ENCODE results near the gene DNAH11. TPM values are rescaled to one million over a fixed set of nuclear protein-coding genes. Genes with fewer than 3 reads are reported as not detected.
A peak's percentile ranks its signal among the peaks of the same experiment; 100 is the strongest.
"Not testable (repeated sequence)": the region's sequence is repeated elsewhere in the genome, so short reads cannot be mapped to it uniquely, and the experiment has no call there.

The DNAH11 gene
- total and polyA plus RNA-seq, 4 donors, result 7.5 to 16.8 (median 7.7) TPM

DNA sequence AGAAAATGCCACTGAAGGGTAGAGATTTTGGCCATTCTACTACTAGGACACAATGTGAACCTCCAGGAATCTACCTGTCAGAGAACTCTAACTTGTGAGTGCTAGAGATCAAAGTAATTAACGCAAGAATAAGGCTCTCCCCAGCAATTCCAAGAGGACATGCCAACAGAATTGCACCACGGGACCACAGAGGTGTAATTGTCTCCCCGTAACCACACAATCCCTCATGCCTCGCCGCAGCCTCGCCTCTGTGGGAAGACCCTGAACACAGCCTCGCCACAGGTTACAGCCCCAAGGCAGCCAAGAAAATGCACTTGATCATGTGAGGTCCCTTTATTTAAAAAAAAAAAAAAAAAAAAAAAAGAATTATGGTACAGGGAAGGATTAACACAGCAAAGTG is 373.3 kb downstream of the DNAH11 start:
- no peak for DNase-seq (ENCODE audit: low read depth in 4 of 6, low spot score in 6 of 6)
- H3K4me1 ChIP-seq (ENCODE audit: control insufficient read depth, insufficient read depth, low read length), result peaks cover 7% of the 10 kb centered on the region
- peaks cover 6% of the 10 kb centered on the region for H3K36me3 ChIP-seq (ENCODE audit: control insufficient read depth, insufficient read depth, low read length)
- H3K4me3 ChIP-seq (ENCODE audit: low read depth, low read length), result no peak overlapping the region
- no peaks in the 10 kb centered on the region for H3K9me3 ChIP-seq (ENCODE audit: control insufficient read depth, insufficient read depth, low read length)
- no peak overlapping the region for H3K27ac ChIP-seq (ENCODE audit: low read depth, low read length)
- 73% methylated on average over 6 of the region's 7 CpGs for WGBS (ENCODE audit: insufficient coverage)
- H3K27me3 ChIP-seq (ENCODE audit: control insufficient read depth, insufficient read depth, low read length), result no peaks in the 10 kb centered on the region

DNA sequence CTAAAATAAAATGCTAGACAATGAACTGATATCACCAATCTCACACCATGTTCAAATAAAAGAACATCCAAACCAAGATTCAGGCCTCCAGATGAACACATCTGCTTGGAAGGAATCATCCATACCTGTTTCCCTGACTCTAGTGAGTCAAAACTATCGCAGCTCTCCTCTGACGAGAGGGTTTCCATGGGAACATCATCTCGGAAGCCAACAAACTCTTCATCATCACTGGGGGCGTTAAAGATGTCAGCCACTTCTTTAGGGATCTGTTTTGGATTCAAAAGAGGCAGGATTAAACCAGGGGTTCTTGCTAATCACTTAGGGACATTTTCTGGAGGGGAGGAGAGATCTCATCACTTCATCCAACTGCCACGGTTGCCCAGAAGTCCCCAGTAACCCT is 373.8 kb downstream of the DNAH11 start:
- WGBS (ENCODE audit: insufficient coverage), result no CpG with 5 or more reads among the region's 5 CpGs
- Histone ChIP-seq H3K27ac (ENCODE audit: low read depth, low read length) (no peak overlapping the region), H3K4me3 (ENCODE audit: low read depth, low read length) (no peak overlapping the region), H3K4me1 (ENCODE audit: control insufficient read depth, insufficient read depth, low read length) (peaks cover 7% of the 10 kb centered on the region), H3K27me3 (ENCODE audit: control insufficient read depth, insufficient read depth, low read length) (no peaks in the 10 kb centered on the region), H3K36me3 (ENCODE audit: control insufficient read depth, insufficient read depth, low read length) (peaks cover 6% of the 10 kb centered on the region), H3K9me3 (ENCODE audit: control insufficient read depth, insufficient read depth, low read length) (no peaks in the 10 kb centered on the region)
- peak in 1 of 6 donors; percentile 38 for DNase-seq (ENCODE audit: low read depth in 4 of 6, low spot score in 6 of 6)

DNA sequence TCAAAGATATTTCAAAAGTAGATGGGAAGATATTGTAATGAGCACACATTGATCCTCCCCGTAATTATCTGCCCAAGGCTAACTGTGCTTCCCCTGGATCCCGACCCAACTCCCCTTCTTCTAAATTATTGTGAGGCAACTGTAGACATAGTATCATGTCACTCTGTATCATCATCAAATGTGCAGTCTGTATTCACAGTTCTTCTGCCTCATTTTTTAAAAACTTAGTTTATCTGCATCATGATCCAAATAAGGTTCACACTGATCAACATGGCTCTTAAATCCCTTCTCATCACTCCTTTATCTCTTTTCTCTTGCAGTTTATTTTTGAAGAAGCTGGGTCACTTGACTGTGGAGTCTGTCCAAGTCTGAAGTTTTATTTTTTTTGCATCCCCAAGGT is 375.4 kb downstream of the DNAH11 start:
- Histone ChIP-seq H3K4me3 (ENCODE audit: low read depth, low read length) (no peak overlapping the region), H3K36me3 (ENCODE audit: control insufficient read depth, insufficient read depth, low read length) (peaks cover 2% of the 10 kb centered on the region), H3K4me1 (ENCODE audit: control insufficient read depth, insufficient read depth, low read length) (peaks cover 3% of the 10 kb centered on the region), H3K9me3 (ENCODE audit: control insufficient read depth, insufficient read depth, low read length) (no peaks in the 10 kb centered on the region), H3K27ac (ENCODE audit: low read depth, low read length) (no peak overlapping the region), H3K27me3 (ENCODE audit: control insufficient read depth, insufficient read depth, low read length) (no peaks in the 10 kb centered on the region)
- 80% methylated on average over 1 of the region's 2 CpGs for WGBS (ENCODE audit: insufficient coverage)
- DNase-seq (ENCODE audit: low read depth in 4 of 6, low spot score in 6 of 6), result no peak

DNA sequence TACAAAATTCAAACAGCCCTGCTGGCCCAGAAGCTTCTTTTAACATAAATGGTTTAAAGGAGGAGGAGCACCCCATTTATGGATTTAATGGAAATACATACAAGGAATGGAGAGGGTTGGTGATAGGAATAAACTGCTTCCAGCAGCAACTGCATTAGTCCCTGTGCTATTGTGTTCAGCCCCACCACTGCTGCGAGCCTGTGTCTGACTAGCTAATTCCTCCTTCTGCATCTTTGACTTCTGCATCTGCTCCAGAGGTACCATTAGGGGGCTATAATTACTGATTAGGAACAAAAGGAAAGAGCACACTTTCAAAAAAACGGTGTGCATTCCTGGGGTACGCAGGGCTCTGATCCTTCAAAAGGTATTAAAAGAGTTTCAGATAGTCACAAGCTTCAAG is 378.1 kb downstream of the DNAH11 start:
- Histone ChIP-seq H3K4me1 (ENCODE audit: control insufficient read depth, insufficient read depth, low read length) (no peaks in the 10 kb centered on the region), H3K9me3 (ENCODE audit: control insufficient read depth, insufficient read depth, low read length) (no peaks in the 10 kb centered on the region), H3K36me3 (ENCODE audit: control insufficient read depth, insufficient read depth, low read length) (no peaks in the 10 kb centered on the region), H3K4me3 (ENCODE audit: low read depth, low read length) (no peak overlapping the region), H3K27me3 (ENCODE audit: control insufficient read depth, insufficient read depth, low read length) (no peaks in the 10 kb centered on the region), H3K27ac (ENCODE audit: low read depth, low read length) (no peak overlapping the region)
- DNase-seq (ENCODE audit: low read depth in 4 of 6, low spot score in 6 of 6), result peak in 1 of 6 donors; percentile 69
- WGBS (ENCODE audit: insufficient coverage), result no CpG with 5 or more reads among the region's 3 CpGs

DNA sequence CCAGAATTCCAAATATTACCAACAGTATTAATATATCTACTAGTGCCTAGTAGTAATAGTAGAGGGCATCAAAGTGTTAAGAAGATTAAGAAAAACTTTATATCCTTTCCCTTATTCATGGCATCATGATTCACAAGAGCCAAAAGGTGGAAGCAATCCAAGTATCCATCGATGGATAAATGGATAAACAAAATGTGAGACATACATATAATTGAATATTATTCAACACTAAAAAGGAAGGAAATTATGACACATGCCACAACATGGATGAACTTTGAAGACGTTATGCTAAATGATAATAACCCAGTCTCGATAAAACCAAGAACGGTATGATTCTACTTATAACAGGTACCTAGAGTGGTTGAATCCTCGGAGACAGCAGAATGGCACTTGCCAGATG is 379.8 kb downstream of the DNAH11 start:
- 100% methylated on average over 2 of the region's 5 CpGs for WGBS (ENCODE audit: insufficient coverage)
- Histone ChIP-seq H3K9me3 (ENCODE audit: control insufficient read depth, insufficient read depth, low read length) (no peaks in the 10 kb centered on the region), H3K27me3 (ENCODE audit: control insufficient read depth, insufficient read depth, low read length) (no peaks in the 10 kb centered on the region), H3K4me3 (ENCODE audit: low read depth, low read length) (no peak overlapping the region), H3K4me1 (ENCODE audit: control insufficient read depth, insufficient read depth, low read length) (no peaks in the 10 kb centered on the region), H3K36me3 (ENCODE audit: control insufficient read depth, insufficient read depth, low read length) (no peaks in the 10 kb centered on the region), H3K27ac (ENCODE audit: low read depth, low read length) (no peak overlapping the region)
- no peak for DNase-seq (ENCODE audit: low read depth in 4 of 6, low spot score in 6 of 6)

DNA sequence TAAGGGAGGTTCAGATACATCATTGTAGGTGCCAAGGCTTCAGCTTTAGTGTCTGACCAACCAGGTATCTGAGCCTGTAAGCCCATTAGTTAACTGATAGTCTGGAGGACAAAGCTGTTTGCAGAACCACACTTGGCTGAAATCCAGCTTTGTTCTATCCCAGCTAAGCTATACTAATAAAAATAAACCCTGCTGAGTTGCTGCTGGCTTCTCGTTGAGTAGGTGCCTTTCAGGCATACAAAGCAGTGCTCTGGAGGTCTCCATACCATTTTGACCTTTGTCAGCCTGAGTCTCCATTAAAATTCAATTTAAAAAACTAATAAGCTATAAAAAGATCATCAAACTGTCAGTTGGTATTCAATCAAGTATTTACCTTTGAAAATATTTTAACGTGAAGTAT is 380.8 kb downstream of the DNAH11 start:
- DNase-seq (ENCODE audit: low read depth in 4 of 6, low spot score in 6 of 6), result peak in 2 of 6 donors; percentile 35 to 80
- no CpG with 5 or more reads among the region's 2 CpGs for WGBS (ENCODE audit: insufficient coverage)
- H3K9me3 ChIP-seq (ENCODE audit: control insufficient read depth, insufficient read depth, low read length), result no peaks in the 10 kb centered on the region
- H3K4me3 ChIP-seq (ENCODE audit: low read depth, low read length), result no peak overlapping the region
- no peaks in the 10 kb centered on the region for H3K27me3 ChIP-seq (ENCODE audit: control insufficient read depth, insufficient read depth, low read length)
- no peaks in the 10 kb centered on the region for H3K4me1 ChIP-seq (ENCODE audit: control insufficient read depth, insufficient read depth, low read length)
- H3K36me3 ChIP-seq (ENCODE audit: control insufficient read depth, insufficient read depth, low read length), result no peaks in the 10 kb centered on the region
- no peak overlapping the region for H3K27ac ChIP-seq (ENCODE audit: low read depth, low read length)

DNA sequence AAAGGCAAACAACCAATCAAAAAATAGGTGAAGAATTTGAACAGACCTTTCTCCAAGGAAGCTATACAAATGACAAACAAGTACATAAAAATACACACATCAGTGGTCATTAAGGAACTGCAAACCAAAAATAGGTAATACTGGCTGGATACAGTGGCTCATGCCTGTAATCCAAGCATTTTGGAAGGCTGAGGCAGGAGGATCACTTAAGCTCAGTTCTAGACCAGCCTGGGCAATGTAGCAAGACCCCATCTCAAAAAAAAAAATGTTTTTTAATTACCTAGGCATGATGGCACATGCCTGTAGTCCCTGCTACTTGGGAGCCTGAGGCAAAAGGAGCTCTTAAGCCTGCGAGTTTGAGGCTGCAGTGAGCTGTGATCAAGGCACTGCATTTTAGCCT is 383.6 kb downstream of the DNAH11 start:
- peaks cover 1% of the 10 kb centered on the region for H3K9me3 ChIP-seq (ENCODE audit: control insufficient read depth, insufficient read depth, low read length)
- WGBS (ENCODE audit: insufficient coverage), result 60% methylated on average over 1 of the region's 1 CpG
- DNase-seq (ENCODE audit: low read depth in 4 of 6, low spot score in 6 of 6), result no peak

DNA sequence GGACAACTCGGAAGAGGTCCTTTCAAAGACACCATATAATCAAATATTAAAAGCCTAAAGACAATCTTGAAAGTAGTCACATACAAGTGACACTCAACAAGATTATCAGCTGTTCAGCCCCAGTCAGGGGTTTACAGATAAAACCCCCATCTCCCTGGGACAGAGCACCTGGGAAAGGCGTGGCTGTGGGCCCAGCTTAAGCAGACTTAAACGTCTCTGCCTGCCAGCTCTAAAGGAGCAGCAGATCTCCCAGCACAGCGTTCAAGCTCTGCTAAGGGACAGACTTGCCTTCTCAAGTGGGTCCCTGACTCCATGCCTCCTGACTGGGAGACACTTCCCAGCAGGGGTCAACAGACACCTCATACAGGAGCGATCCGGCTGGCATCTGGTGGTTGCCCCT is 384.9 kb downstream of the DNAH11 start:
- H3K36me3 ChIP-seq (ENCODE audit: control insufficient read depth, insufficient read depth, low read length), result no peaks in the 10 kb centered on the region
- no peak overlapping the region for H3K4me3 ChIP-seq (ENCODE audit: low read depth, low read length)
- no peaks in the 10 kb centered on the region for H3K27me3 ChIP-seq (ENCODE audit: control insufficient read depth, insufficient read depth, low read length)
- DNase-seq (ENCODE audit: low read depth in 4 of 6, low spot score in 6 of 6), result no peak
- WGBS (ENCODE audit: insufficient coverage), result 87% methylated on average over 6 of the region's 6 CpGs
- no peaks in the 10 kb centered on the region for H3K4me1 ChIP-seq (ENCODE audit: control insufficient read depth, insufficient read depth, low read length)
- H3K9me3 ChIP-seq (ENCODE audit: control insufficient read depth, insufficient read depth, low read length), result peaks cover 1% of the 10 kb centered on the region
- H3K27ac ChIP-seq (ENCODE audit: low read depth, low read length), result no peak overlapping the region

More for the DNA sequence above, 383.6 kb downstream of the DNAH11 start:
- no peak overlapping the region for H3K27ac ChIP-seq (ENCODE audit: low read depth, low read length)
- H3K36me3 ChIP-seq (ENCODE audit: control insufficient read depth, insufficient read depth, low read length), result no peaks in the 10 kb centered on the region
- no peaks in the 10 kb centered on the region for H3K4me1 ChIP-seq (ENCODE audit: control insufficient read depth, insufficient read depth, low read length)
- H3K4me3 ChIP-seq (ENCODE audit: low read depth, low read length), result no peak overlapping the region
- no peaks in the 10 kb centered on the region for H3K27me3 ChIP-seq (ENCODE audit: control insufficient read depth, insufficient read depth, low read length)

DNA sequence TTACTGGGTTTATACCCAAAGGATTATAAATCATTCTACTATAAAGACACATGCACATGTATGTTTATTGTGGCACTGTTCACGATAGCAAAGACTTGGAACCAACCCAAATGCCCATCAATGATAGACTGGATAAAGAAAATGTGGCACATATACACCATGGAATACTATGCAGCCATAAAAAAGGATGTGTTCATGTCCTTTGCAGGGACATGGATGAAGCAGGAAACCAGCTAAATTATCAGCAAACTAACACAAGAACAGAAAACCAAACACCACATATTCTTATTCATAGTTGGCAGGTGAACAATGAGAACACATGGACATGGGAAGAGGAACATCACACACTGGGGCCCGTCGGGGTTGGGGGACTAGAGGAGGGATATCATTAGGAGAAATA is 390.5 kb downstream of the DNAH11 start:
- DNase-seq (ENCODE audit: low read depth in 4 of 6, low spot score in 6 of 6); H3K4me1 ChIP-seq (ENCODE audit: control insufficient read depth, insufficient read depth, low read length); H3K27me3 ChIP-seq (ENCODE audit: control insufficient read depth, insufficient read depth, low read length); H3K4me3 ChIP-seq (ENCODE audit: low read depth, low read length); H3K27ac ChIP-seq (ENCODE audit: low read depth, low read length); H3K9me3 ChIP-seq (ENCODE audit: control insufficient read depth, insufficient read depth, low read length); H3K36me3 ChIP-seq (ENCODE audit: control insufficient read depth, insufficient read depth, low read length): not testable (repeated sequence)
- WGBS (ENCODE audit: insufficient coverage), result no CpG with 5 or more reads among the region's 3 CpGs

DNA sequence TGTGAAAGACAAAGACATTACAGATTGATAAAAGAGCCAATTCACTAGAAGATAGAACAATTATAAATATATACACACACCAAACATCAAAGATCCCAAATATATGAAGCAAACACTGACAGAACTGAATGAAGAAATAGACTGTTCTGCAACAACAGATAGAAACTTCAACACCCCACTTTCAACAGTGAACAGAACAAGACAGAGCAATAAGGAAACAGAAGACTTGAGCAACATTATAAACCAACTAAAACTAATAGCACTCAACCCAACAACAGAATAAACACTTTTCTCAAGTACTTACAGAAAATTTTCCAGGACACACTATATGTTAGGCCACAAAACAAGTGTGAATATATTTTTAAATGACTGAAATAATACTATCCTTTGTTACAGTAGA is 392.0 kb downstream of the DNAH11 start:
- H3K4me1 ChIP-seq (ENCODE audit: control insufficient read depth, insufficient read depth, low read length), result no peaks in the 10 kb centered on the region
- no peaks in the 10 kb centered on the region for H3K36me3 ChIP-seq (ENCODE audit: control insufficient read depth, insufficient read depth, low read length)
- H3K27ac ChIP-seq (ENCODE audit: low read depth, low read length), result no peak overlapping the region
- H3K9me3 ChIP-seq (ENCODE audit: control insufficient read depth, insufficient read depth, low read length), result peaks cover 6% of the 10 kb centered on the region
- no peak for DNase-seq (ENCODE audit: low read depth in 4 of 6, low spot score in 6 of 6)
- H3K27me3 ChIP-seq (ENCODE audit: control insufficient read depth, insufficient read depth, low read length), result no peaks in the 10 kb centered on the region
- no peak overlapping the region for H3K4me3 ChIP-seq (ENCODE audit: low read depth, low read length)

All from spinal cord (tissue), 10 donors.